Measurements from ENCODE around the gene PAPPA2.
A peak's percentile ranks its signal among the peaks of the same experiment; 100 is the strongest.

The PAPPA2 gene

DNA sequence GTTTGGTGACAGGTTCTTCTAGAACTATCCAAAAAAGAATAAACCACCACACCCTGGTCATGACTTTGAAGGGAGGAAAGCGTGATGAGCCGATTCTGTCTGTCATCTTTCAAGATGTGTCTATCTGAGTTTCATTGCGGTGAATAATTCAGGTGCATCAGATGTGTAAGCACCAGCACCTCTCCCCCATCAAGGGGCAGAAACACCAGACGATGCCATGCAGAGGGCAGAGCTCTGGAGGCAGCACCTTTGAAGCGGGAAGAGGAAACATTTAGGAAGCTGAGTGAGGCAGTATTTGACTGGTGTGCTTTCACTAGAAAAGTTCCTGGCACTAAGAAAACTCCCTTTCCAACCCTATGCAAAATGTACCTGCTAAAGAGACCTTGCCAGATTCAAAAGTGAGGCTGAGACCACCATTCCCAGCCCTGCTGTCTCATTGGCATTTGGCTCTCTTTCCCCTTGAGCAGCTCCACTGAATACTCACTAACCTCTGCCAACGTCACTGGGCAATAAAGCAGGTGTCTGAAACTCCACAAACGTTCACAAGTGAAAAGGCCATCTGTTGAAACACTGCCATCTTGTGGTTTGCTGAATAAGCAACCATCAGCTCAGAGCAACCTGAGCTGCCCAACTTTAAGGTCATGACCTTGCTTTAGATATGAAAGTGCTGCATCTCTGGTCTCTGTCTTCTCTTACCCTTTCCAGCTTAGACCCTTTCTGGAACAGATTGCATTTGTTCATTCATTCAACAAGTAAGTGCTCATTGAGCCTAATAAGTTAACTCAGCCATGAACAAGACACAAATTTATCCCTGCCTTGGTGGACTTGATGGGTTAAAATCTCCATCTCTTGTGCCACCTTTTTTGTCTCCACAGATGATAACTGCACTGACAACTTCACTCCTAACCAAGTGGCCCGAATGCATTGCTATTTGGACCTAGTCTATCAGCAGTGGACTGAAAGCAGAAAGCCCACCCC is 228.6 kb downstream of the PAPPA2 start (continued):
- peak; percentile 84 for TF ChIP-seq SCRT2 (tag by site-specific recombination; IDR thresholded peaks at IDR 0.05)
- TF ChIP-seq, protein P1, sequence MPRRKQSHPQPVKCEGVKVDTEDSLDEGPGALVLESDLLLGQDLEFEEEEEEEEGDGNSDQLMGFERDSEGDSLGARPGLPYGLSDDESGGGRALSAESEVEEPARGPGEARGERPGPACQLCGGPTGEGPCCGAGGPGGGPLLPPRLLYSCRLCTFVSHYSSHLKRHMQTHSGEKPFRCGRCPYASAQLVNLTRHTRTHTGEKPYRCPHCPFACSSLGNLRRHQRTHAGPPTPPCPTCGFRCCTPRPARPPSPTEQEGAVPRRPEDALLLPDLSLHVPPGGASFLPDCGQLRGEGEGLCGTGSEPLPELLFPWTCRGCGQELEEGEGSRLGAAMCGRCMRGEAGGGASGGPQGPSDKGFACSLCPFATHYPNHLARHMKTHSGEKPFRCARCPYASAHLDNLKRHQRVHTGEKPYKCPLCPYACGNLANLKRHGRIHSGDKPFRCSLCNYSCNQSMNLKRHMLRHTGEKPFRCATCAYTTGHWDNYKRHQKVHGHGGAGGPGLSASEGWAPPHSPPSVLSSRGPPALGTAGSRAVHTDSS (tag by site-specific recombination; IDR thresholded peaks at IDR 0.05), result no peak
- no peak for TF ChIP-seq ZNF292 (tag by site-specific recombination; IDR thresholded peaks at IDR 0.05; ENCODE audit: borderline replicate concordance, low read depth)
- no peak for TF ChIP-seq ZNF704 (tag by site-specific recombination; IDR thresholded peaks at IDR 0.05)
- peak; percentile 66 for TF ChIP-seq PRDM1 (tag by site-specific recombination; IDR thresholded peaks at IDR 0.05)
- TF ChIP-seq, protein P2, sequence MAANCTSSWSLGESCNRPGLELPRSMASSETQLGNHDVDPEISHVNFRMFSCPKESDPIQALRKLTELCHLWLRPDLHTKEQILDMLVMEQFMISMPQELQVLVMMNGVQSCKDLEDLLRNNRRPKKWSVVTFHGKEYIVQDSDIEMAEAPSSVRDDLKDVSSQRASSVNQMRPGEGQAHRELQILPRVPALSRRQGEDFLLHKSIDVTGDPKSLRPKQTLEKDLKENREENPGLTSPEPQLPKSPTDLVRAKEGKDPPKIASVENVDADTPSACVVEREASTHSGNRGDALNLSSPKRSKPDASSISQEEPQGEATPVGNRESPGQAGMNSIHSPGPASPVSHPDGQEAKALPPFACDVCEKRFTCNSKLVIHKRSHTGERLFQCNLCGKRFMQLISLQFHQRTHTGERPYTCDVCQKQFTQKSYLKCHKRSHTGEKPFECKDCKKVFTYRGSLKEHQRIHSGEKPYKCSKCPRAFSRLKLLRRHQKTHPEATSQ (tag by site-specific recombination; IDR thresholded peaks at IDR 0.05), result no peak
- TF ChIP-seq ZNF138 (tag by site-specific recombination; IDR thresholded peaks at IDR 0.05; ENCODE audit: borderline replicate concordance), result no peak
- no peak for TF ChIP-seq ZNF214 (tag by site-specific recombination; IDR thresholded peaks at IDR 0.05; ENCODE audit: borderline replicate concordance)
- peak; percentile 82 for TF ChIP-seq ZNF654 (tag by site-specific recombination; IDR thresholded peaks at IDR 0.05; ENCODE audit: low read depth)
- TF ChIP-seq ZNF501 (tag by site-specific recombination; IDR thresholded peaks at IDR 0.05), result 0 out of 2 replicates have a peak, but pooled peaks have one; percentile 28
- TF ChIP-seq ZNF10 (tag by site-specific recombination; IDR thresholded peaks at IDR 0.05), result no peak
- TF ChIP-seq SCRT1 (tag by site-specific recombination; IDR thresholded peaks at IDR 0.05; ENCODE audit: borderline replicate concordance), result peak; percentile 75; the same call in 1 of the 2 replicates
- TF ChIP-seq ZNF24 (tag by site-specific recombination; IDR thresholded peaks at IDR 0.05), result no peak
- peak; percentile 20; the same call in 1 of the 2 replicates for TF ChIP-seq FEZF1 (tag by site-specific recombination; IDR thresholded peaks at IDR 0.05)
- TF ChIP-seq ZNF830 (tag by site-specific recombination; IDR thresholded peaks at IDR 0.05; ENCODE audit: low read depth), result no peak
- no peak for TF ChIP-seq ZBTB11 (tag by site-specific recombination; conservative IDR thresholded peaks at IDR 0.05; ENCODE audit: low read depth)
- TF ChIP-seq ZNF76 (tag by site-specific recombination; IDR thresholded peaks at IDR 0.05; ENCODE audit: borderline replicate concordance, low read depth), result no peak
- TF ChIP-seq YY2 (tag by site-specific recombination; IDR thresholded peaks at IDR 0.05), result no peak
- TF ChIP-seq BCL11A (tag by site-specific recombination; IDR thresholded peaks at IDR 0.05; ENCODE audit: low read depth), result no peak
- peak; percentile 63 for TF ChIP-seq CTCF (tag by site-specific recombination; IDR thresholded peaks at IDR 0.05)
